Measurements from ENCODE around the gene KIF1A.

- TF ChIP-seq CTCF (IDR thresholded peaks at IDR 0.05; ENCODE audit: low read length) = no peak
- TF ChIP-seq EZH2 (optimal IDR thresholded peaks at IDR 0.05; ENCODE audit: low read depth, low read length) = no peak
- TF ChIP-seq EZH2phosphoT487 (IDR thresholded peaks at IDR 0.05; ENCODE audit: low read length) = no peak
Measured at GRCh38 chr2:240775905-240776304, 44.1 kb downstream of the KIF1A start.

Data from MM.1S (cell line).